ENCODE data around the gene PPARG. TPM values are rescaled to one million over a fixed set of nuclear protein-coding genes. Genes with fewer than 3 reads are reported as not detected.

The PPARG gene
- total RNA-seq, 1 experiment from 2014 or later: 7.1 TPM

GRCh38 chr3:12375572-12375971, 86.7 kb downstream of the PPARG start:
- Mint-ChIP-seq H3K36me3 (ENCODE audit: insufficient read depth, unreplicated experiment) (no peaks in the 10 kb centered on the region), H3K4me3 (ENCODE audit: unreplicated experiment) (no peak overlapping the region), H3K27ac (ENCODE audit: low read depth, unreplicated experiment) (no peak overlapping the region), H3K9me3 (ENCODE audit: unreplicated experiment) (no peaks in the 10 kb centered on the region), H3K4me1 (ENCODE audit: insufficient read depth, unreplicated experiment) (no peaks in the 10 kb centered on the region), H3K27me3 (ENCODE audit: insufficient read depth, unreplicated experiment) (no peaks in the 10 kb centered on the region)
- BruUV-seq (replicated peaks): no TSS peak
- no peak for TF ChIP-seq CTCF (IDR thresholded peaks at IDR 0.05; ENCODE audit: unreplicated experiment)
- no peak for DNase-seq (ENCODE audit: unreplicated experiment)
- CTCF ChIA-PET: no interaction called here
- POLR2A ChIA-PET: no interaction called here
- intact Hi-C loops (cut with micrococcal nuclease): no loop called here

GRCh38 chr3:12379640-12380429, 91.0 kb downstream of the PPARG start:
- intact Hi-C loops (cut with micrococcal nuclease): no loop called here
- Mint-ChIP-seq H3K9me3 (ENCODE audit: unreplicated experiment) (no peaks in the 10 kb centered on the region), H3K27ac (ENCODE audit: low read depth, unreplicated experiment) (no peak overlapping the region), H3K4me3 (ENCODE audit: unreplicated experiment) (no peak overlapping the region), H3K4me1 (ENCODE audit: insufficient read depth, unreplicated experiment) (no peaks in the 10 kb centered on the region), H3K27me3 (ENCODE audit: insufficient read depth, unreplicated experiment) (no peaks in the 10 kb centered on the region), H3K36me3 (ENCODE audit: insufficient read depth, unreplicated experiment) (no peaks in the 10 kb centered on the region)
- ChIA-PET CTCF (interaction anchor here (0.8 kb wide), 1 partner anchor 19 kb away, joined by 3 read pairs; no protein-coding TSS in a partner anchor), POLR2A (no interaction called here)
- no TSS peak for BruUV-seq (replicated peaks)
- no peak for DNase-seq (ENCODE audit: unreplicated experiment)
- TF ChIP-seq CTCF (IDR thresholded peaks at IDR 0.05; ENCODE audit: unreplicated experiment): no peak

GRCh38 chr3:12380461-12380860, 91.6 kb downstream of the PPARG start:
- no peak overlapping the region for H3K27ac Mint-ChIP-seq (ENCODE audit: low read depth, unreplicated experiment)
- intact Hi-C loops (cut with micrococcal nuclease): no loop called here
- H3K36me3 Mint-ChIP-seq (ENCODE audit: insufficient read depth, unreplicated experiment): no peaks in the 10 kb centered on the region
- DNase-seq (ENCODE audit: unreplicated experiment): no peak
- no peak overlapping the region for H3K4me3 Mint-ChIP-seq (ENCODE audit: unreplicated experiment)
- BruUV-seq (replicated peaks): no TSS peak
- TF ChIP-seq CTCF (IDR thresholded peaks at IDR 0.05; ENCODE audit: unreplicated experiment): no peak
- H3K4me1 Mint-ChIP-seq (ENCODE audit: insufficient read depth, unreplicated experiment): no peaks in the 10 kb centered on the region
- no peaks in the 10 kb centered on the region for H3K9me3 Mint-ChIP-seq (ENCODE audit: unreplicated experiment)
- POLR2A ChIA-PET: no interaction called here
- H3K27me3 Mint-ChIP-seq (ENCODE audit: insufficient read depth, unreplicated experiment): no peaks in the 10 kb centered on the region
- CTCF ChIA-PET: interaction anchor here (0.5 to 0.6 kb wide), 2 partner anchors 69 to 203 kb away, joined by 3 read pairs; no protein-coding TSS in a partner anchor

DNA sequence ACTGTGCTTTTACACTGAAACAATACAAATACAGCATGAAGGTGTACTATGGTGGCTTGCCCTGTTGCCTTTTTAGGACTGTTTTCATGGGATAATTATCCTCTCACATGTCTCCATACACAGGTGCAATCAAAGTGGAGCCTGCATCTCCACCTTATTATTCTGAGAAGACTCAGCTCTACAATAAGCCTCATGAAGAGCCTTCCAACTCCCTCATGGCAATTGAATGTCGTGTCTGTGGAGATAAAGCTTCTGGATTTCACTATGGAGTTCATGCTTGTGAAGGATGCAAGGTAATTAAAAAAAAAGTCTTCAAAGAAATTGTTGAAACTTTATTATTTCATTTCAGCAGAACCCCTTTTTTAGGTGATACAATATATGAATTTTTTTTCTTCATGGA, 92.3 kb downstream of the PPARG start:
- Mint-ChIP-seq H3K9me3 (ENCODE audit: unreplicated experiment) (no peaks in the 10 kb centered on the region), H3K36me3 (ENCODE audit: insufficient read depth, unreplicated experiment) (no peaks in the 10 kb centered on the region), H3K4me3 (ENCODE audit: unreplicated experiment) (no peak overlapping the region), H3K4me1 (ENCODE audit: insufficient read depth, unreplicated experiment) (no peaks in the 10 kb centered on the region), H3K27me3 (ENCODE audit: insufficient read depth, unreplicated experiment) (no peaks in the 10 kb centered on the region), H3K27ac (ENCODE audit: low read depth, unreplicated experiment) (no peak overlapping the region)
- ChIA-PET POLR2A (no interaction called here), CTCF (interaction anchor here (0.6 to 0.7 kb wide), 2 partner anchors 68 to 99 kb away, joined by 3 read pairs; no protein-coding TSS in a partner anchor)
- no TSS peak for BruUV-seq (replicated peaks)
- no peak for TF ChIP-seq CTCF (IDR thresholded peaks at IDR 0.05; ENCODE audit: unreplicated experiment)
- intact Hi-C loops (cut with micrococcal nuclease): no loop called here
- no peak for DNase-seq (ENCODE audit: unreplicated experiment)

Measured in MCF 10A (cell line).